GM12865 (cell line): ENCODE data around the gene JAK3.
"Not testable (repeated sequence)": the region's sequence is repeated elsewhere in the genome, so short reads cannot be mapped to it uniquely, and the experiment has no call there.

Experiments used
- DNase-seq: peaks from one replicate; pipeline ENCODE4 v3.0.0; 2010; ENCODE audit warnings: low read depth
- H3K4me3 ChIP-seq: 2 replicates; pipeline ENCODE4 v1.5.1; 2011; ENCODE audit warnings: mild to moderate bottlenecking, low read depth, low read length, control low read depth
- CTCF ChIP-seq: IDR thresholded peaks from 2 replicates; pipeline ENCODE4 v1.5.1; 2011; ENCODE audit warnings: low read length, control low read depth, low read depth, inconsistent platforms; ENCODE audit not compliant: insufficient read depth; ENCODE audit errors: missing control alignments

The JAK3 gene

GRCh38 chr19:17807731-17808316 is 40.0 kb downstream of the JAK3 start:
- TF ChIP-seq CTCF = no peak
- no peak for DNase-seq
- H3K4me3 ChIP-seq = no peak overlapping the region

- DNase-seq = peak; percentile 39
- H3K4me3 ChIP-seq = no peak overlapping the region
- no peak for TF ChIP-seq CTCF
Measured at GRCh38 chr19:17806945-17807344, 40.8 kb downstream of the JAK3 start.

- TF ChIP-seq CTCF = no peak
- H3K4me3 ChIP-seq = no peak overlapping the region
- no peak for DNase-seq
Measured at GRCh38 chr19:17805427-17805826, 42.4 kb downstream of the JAK3 start.

- no peak for TF ChIP-seq CTCF
- no peak for DNase-seq
- no peak overlapping the region for H3K4me3 ChIP-seq
Measured at GRCh38 chr19:17803264-17803896, 44.4 kb downstream of the JAK3 start.

- H3K4me3 ChIP-seq = no peak overlapping the region
- DNase-seq = no peak
- TF ChIP-seq CTCF = no peak
Measured at GRCh38 chr19:17802137-17802858, 45.5 kb downstream of the JAK3 start.

- not testable (repeated sequence) for H3K4me3 ChIP-seq, DNase-seq
Measured at GRCh38 chr19:17798599-17798998, 49.2 kb downstream of the JAK3 start.

GRCh38 chr19:17797424-17798201 is 50.2 kb downstream of the JAK3 start:
- H3K4me3 ChIP-seq = no peak overlapping the region
- TF ChIP-seq CTCF = no peak
- no peak for DNase-seq
